OCI-LY1 (cell line): ENCODE results near the gene EFNA2.

Source experiments
- CTCF ChIP-seq: fragments of 200-600 bp; sonication (generic), shearing (Covaris generic); IDR thresholded peaks from 2 replicates; pipeline ENCODE4 v1.5.1; 2017; ENCODE audit warnings: mild to moderate bottlenecking, antibody characterized with exemption, low read length, moderate library complexity, mixed read lengths
- EZH2 ChIP-seq: fragments of 200-600 bp; sonication (generic), shearing (Covaris generic); IDR thresholded peaks from 2 replicates; pipeline ENCODE4 v1.8.0; 2017; ENCODE audit warnings: borderline replicate concordance, mixed run types, mild to moderate bottlenecking, antibody characterized with exemption, low read length, moderate library complexity, mixed read lengths

GRCh38 chr19:1265615-1266128 lies 20.0 kb upstream of the EFNA2 start:
- TF ChIP-seq EZH2 (no peak), CTCF (no peak)
